Hepatic stellate cell (primary cell): Measurements from ENCODE around the gene GOLIM4.
"Not testable (repeated sequence)": the region's sequence is repeated elsewhere in the genome, so short reads cannot be mapped to it uniquely, and the experiment has no call there.

Experiments
- DNase-seq: peaks from one replicate; pipeline ENCODE4 v3.0.0; 2011; ENCODE audit warnings: low spot score

The GOLIM4 gene

GRCh38 chr3:168077091-168077490 is 18.6 kb downstream of the GOLIM4 start:
- no peak for DNase-seq

- DNase-seq = no peak
These were observed 21.7 kb downstream of the GOLIM4 start for GRCh38 chr3:168073842-168074605.

DNA sequence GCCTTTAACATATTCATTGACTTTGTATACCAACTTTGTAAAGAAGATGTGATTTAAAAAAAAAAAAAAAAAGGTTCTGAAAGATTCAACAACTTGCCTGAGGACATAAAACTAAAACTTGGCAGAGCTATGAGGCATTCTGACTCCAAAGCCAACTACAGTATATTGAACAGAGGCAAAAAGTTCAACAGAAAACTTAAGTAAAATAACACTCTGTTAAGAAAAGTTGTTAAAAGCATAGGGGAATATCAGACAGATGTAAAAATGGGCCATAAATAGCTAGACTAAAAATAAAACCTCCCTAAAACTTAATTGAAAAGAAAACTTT is 23.4 kb downstream of the GOLIM4 start:
- no peak for DNase-seq

DNA sequence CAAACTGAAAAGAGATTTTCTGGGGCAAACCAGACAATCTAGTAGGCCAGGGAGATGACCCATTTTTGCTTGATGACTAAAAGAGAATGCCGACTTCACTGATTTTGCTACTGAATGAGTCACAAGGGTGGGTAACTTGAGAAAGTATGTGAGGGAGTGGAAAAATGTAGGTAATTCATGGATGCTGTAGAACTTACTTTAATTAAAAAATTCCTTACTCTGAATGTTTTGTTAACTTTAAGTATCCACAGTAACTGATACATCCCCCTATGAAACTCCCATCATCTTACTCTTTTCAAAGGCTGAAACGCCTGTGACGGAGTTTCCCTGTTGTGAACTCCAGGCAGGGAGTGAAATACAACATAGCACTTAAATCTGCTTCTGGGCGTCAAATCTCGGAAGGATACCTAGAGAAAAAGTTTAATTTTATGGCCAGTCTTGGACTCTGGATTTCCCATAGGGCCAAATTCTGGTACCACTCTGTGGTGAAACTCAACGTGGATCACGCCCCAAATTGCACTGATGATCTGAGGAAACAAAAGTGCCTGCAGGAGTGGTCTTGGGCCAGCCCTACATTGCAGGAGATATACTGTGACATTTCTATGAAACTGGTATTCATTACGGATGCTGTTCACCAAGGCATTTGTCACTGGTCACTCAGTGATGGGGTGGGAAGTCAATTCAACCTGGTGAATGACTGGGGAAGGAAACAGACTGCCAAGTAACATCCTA is 24.0 kb downstream of the GOLIM4 start:
- DNase-seq = peak; percentile 25

GRCh38 chr3:168070919-168071318 is 24.8 kb downstream of the GOLIM4 start:
- no peak for DNase-seq

DNA sequence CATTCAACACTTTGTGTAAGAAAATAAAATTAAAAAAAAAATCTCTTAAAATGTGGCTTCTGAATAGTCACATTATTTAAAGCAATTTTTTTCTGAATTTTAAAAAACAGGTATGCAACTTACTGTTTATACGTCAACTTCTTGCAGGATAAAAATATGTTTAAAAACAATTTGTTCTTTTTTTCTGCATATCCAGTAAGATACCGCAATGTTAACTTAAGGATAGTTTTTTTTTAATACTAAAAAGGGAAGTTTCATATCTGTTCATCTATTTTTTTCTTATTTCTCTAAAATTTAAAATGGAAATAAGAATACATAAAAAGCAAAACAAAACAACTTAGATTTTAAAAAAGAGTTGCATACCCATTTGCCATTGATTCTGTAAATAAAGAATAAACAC is 27.4 kb downstream of the GOLIM4 start:
- no peak for DNase-seq

- no peak for DNase-seq
These were observed 28.8 kb downstream of the GOLIM4 start for GRCh38 chr3:168066882-168067281.

DNA sequence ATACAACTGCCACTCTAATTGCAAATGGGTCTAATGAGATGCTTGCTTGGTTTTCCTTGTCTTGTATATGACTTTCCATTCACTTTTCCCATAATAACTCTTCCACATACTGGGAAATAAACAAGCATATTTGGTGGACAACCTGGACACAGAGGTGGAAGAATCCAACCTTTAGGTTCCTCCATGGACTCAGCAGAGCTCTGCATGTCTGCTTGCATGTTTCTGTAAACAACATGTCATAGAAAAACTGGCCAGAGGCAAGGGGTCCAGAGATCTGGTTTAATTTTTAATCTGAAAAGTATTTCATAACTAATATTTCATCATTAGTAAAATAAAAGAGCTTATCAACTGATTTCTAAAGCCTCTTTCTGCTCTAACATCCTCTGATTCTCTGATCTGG is 30.2 kb downstream of the GOLIM4 start:
- DNase-seq = no peak

DNA sequence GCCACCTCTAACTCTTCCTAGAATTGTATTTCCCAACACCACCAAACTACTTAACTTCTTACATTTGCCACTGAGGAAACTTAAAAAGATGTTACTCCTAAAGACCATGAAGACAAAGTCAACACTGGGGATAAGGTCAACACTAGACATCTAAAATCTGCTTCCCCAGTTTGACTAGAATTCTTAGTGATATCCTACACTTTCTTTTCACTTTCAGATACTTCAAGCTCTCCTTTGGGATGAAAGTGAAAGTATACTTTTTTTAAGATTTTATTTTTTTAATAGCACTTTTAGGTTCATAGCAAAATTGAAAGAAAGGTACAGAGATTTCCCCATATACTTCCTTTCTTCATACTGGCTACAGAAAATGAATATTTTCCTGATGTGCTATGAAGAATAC is 32.6 kb downstream of the GOLIM4 start:
- no peak for DNase-seq

DNA sequence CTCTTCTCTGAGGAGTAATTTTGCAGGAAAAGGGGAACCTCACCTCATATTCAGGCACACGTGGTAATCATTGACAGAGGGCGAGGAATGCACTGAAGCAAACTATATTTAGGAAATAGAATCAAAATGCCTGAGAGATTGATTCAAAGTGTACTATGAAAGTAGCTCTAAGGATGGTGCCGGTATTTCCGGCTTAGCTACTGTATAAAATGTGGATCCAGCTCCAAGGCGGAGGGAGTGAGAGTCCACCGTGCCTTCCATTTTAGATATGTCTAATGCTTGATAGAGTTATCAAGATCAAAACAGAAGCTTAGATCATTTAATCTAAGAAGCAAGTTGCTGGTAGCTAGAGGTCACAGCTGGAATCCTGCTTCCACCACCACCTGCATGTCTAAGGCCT is 33.0 kb downstream of the GOLIM4 start:
- DNase-seq = no peak

DNA sequence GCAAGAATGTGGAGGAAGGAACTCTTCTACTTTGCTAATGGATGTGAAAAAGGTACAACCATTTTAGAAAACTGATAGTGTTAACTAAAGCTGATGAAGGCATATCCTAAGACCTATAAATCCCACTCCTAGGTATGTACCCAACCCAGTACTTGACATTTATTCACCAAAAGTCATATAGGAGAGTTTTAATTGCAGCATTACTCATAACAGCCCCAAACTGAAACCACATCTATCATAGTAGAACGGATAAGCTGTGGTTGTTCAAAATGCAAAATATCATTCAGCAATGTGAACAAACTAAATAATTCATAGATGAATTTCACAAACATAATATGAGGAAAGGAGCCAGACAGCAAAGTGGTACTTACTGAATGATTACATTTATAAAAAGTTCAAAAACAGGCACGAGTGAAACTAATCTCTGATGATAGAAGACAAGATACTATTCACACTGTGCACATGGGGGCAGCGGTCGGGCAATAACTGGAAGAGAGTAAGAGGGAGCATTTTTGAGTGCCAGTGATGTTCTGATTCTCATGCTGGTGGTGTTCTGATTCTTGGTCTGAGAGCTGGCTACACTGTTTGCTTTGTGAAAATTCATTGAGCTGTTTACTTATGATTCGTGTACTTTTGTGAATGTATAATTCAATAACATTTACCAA is 34.3 kb downstream of the GOLIM4 start:
- DNase-seq = no peak

- DNase-seq = no peak
These were observed 35.4 kb downstream of the GOLIM4 start for GRCh38 chr3:168060317-168060716.

- DNase-seq = no peak
These were observed 37.2 kb downstream of the GOLIM4 start for GRCh38 chr3:168058481-168058880.

DNA sequence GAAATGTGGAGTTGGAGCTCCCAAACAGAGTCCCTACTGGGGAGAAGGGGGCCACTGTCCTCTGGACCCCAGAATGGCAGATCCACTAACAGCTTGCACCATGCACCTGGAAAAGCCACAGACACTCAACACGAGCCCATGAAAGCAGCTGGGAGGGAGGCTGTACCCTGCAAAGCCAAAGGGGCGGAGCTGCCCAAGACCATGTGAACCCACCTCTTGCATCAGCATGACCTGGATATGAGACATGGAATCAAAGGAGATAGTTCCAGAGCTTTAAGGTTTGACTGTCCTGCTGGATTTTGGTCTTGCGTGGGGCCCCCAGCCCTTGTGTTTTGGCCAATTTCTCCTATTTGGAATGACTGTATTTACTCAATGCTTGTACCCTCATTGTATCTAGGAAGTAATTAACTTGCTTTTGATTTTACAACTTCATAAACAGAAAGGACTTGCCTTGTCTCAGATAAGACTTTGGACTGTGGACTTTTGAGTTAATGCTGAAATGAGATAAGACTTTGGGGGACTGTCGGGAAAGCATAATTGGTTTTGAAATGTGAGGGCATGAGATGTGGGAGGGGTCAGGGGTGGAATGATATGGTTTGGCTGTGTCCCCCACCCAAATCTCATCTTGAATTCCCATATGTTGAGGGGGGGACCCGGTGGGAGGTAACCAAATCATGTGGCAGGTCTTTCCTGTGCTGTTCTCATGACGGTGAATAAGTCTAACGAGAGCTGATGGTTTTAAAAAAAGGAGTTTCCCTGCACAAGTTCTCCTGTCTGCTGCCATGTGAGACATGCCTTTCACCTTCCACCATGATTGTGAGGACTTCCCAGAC is 39.1 kb downstream of the GOLIM4 start:
- DNase-seq = not testable (repeated sequence)

DNA sequence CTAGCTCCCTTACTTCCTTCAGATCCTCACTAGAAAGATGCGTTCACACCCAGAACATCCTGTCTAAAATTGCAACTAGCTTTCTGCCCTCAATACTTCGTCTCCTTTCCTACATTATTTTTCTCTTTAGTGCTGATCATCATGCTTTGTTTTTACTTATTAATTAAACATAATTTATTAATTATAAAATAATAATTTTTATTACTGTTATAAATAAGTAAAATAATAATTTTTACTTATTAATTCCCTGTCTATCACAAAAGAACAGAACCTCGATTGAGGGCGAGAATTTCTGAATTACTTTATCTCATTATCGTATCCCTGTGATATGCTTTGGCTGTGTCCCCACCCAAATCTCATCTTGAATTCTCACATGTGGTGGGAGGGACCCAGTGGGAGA is 41.3 kb downstream of the GOLIM4 start:
- DNase-seq = no peak

DNA sequence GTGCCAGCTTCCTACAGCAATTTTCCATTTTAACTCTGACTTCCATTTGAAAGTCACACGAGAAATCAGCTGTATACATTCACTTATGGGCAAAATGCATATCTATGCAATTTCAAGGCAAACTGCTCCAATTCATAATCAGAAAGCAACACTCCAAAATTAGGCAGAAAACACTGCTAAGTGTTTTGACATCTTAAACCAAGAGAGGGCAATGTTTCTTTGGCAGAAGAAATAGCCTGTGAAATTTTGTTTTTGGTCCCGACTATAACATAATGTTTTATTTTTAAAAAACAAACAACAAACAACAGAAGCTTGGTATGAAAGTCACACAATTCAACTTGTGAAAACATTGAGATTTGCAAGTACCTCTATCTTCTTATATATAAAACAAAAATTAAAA is 42.6 kb downstream of the GOLIM4 start:
- DNase-seq = no peak

GRCh38 chr3:168052515-168052914 is 43.2 kb downstream of the GOLIM4 start:
- no peak for DNase-seq

DNA sequence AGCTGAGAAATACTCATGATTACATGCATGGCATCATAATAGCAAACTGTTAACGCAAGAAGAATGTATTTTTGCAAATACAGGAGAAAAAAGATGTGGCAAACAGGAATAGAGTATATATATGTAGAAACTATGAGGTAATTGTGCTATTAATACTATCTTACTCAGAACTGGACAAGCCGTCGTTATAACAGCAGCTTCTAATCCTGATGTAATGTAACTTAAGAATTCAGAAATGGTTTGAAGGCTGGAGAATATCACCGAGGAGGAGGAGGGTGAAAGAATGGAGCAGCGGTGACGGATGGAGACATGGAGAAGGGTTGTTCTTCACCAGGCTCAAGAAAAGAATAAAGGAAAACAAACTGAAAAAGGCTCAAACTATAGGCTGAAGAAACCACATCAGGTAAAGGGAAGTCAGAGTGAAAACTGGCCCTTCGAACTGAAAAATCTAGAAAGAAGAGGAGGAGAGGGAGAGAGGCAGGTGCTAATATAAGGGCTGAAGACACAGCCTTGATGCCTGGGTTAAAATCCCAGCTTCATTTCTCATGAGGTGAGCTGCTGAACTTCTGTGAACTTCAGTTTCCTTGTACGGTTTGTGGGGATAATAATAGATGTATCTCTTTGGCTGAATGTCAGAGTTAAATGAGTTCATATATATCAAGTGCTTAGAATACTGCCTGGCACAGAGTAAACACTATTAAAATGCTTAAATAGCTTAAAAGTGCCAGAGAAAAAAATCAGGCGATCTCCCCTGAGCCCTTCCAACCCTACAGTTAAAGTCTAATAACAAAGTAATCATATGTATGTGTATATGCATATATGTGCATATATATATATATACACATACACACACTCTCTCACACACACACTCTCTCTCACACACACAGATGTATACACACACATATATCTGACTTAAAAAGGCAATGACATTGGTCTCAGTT is 43.9 kb downstream of the GOLIM4 start:
- peak; percentile 54 for DNase-seq

GRCh38 chr3:168051070-168051469 is 44.7 kb downstream of the GOLIM4 start:
- DNase-seq = no peak

GRCh38 chr3:168049367-168049974 is 46.3 kb downstream of the GOLIM4 start:
- no peak for DNase-seq
